ENCODE results near the gene ARCN1.

- TF ChIP-seq CTCF (IDR thresholded peaks at IDR 0.05) (no peak), POLR2A (IDR thresholded peaks at IDR 0.05) (no peak)
Measured at GRCh38 chr11:118530180-118530682, 42.0 kb upstream of the ARCN1 start.
